Nephron progenitor cell (in vitro differentiated cells): ENCODE measurements around the gene TDP1.

Experiments
- DNase-seq: peaks from one replicate; pipeline ENCODE4 v3.0.0; 2021
- H3K27ac Mint-ChIP-seq: 2 replicates; pipeline ENCODE4 v1.8.0; 2021; ENCODE audit warnings: mild to moderate bottlenecking, moderate library complexity, mixed read lengths
- H3K27me3 Mint-ChIP-seq: 2 replicates; pipeline ENCODE4 v1.8.0; 2021; ENCODE audit warnings: mild to moderate bottlenecking, low read depth, mixed read lengths; ENCODE audit not compliant: poor library complexity
- H3K36me3 Mint-ChIP-seq: 2 replicates; pipeline ENCODE4 v1.8.0; 2021; ENCODE audit warnings: low read depth, mixed read lengths
- H3K4me1 Mint-ChIP-seq: 2 replicates; pipeline ENCODE4 v1.8.0; 2021; ENCODE audit warnings: mixed read lengths
- H3K4me3 Mint-ChIP-seq: 2 replicates; pipeline ENCODE4 v1.8.0; 2021; ENCODE audit warnings: mild to moderate bottlenecking, moderate library complexity, mixed read lengths
- H3K9me3 Mint-ChIP-seq: 2 replicates; pipeline ENCODE4 v1.8.0; 2021; ENCODE audit warnings: mild to moderate bottlenecking, moderate library complexity, mixed read lengths
- CTCF ChIP-seq: fragments of 200-600 bp; sonication (generic); IDR thresholded peaks from 2 replicates; pipeline ENCODE4 v1.5.0; 2021; ENCODE audit warnings: antibody characterized with exemption

The TDP1 gene

GRCh38 chr14:90000935-90001334 is 45.2 kb downstream of the TDP1 start:
- Mint-ChIP-seq H3K9me3 (no peaks in the 10 kb centered on the region), H3K36me3 (peaks cover 67% of the 10 kb centered on the region), H3K27ac (no peak overlapping the region), H3K27me3 (peaks cover 3% of the 10 kb centered on the region), H3K4me1 (no peaks in the 10 kb centered on the region), H3K4me3 (no peak overlapping the region)
- no peak for DNase-seq
- no peak for TF ChIP-seq CTCF

- Mint-ChIP-seq H3K36me3 (peaks cover 64% of the 10 kb centered on the region), H3K4me1 (no peaks in the 10 kb centered on the region), H3K27ac (no peak overlapping the region), H3K27me3 (peaks cover 3% of the 10 kb centered on the region), H3K4me3 (no peak overlapping the region), H3K9me3 (no peaks in the 10 kb centered on the region)
- no peak for DNase-seq
- TF ChIP-seq CTCF = no peak
Observed at GRCh38 chr14:90003526-90004307, 48.0 kb downstream of the TDP1 start.

- peaks cover 74% of the 10 kb centered on the region for H3K36me3 Mint-ChIP-seq
- H3K27me3 Mint-ChIP-seq = peaks cover under 1% of the 10 kb centered on the region
- TF ChIP-seq CTCF = no peak
- no peak overlapping the region for H3K27ac Mint-ChIP-seq
- DNase-seq = no peak
- no peaks in the 10 kb centered on the region for H3K4me1 Mint-ChIP-seq
- peaks cover 3% of the 10 kb centered on the region for H3K9me3 Mint-ChIP-seq
- H3K4me3 Mint-ChIP-seq = no peak overlapping the region
Observed at GRCh38 chr14:90005441-90005840, 49.7 kb downstream of the TDP1 start.

GRCh38 chr14:90005939-90006530 is 50.3 kb downstream of the TDP1 start:
- Mint-ChIP-seq H3K4me1 (no peaks in the 10 kb centered on the region), H3K36me3 (peaks cover 80% of the 10 kb centered on the region), H3K27ac (no peak overlapping the region), H3K27me3 (no peaks in the 10 kb centered on the region), H3K4me3 (no peak overlapping the region), H3K9me3 (peaks cover 9% of the 10 kb centered on the region)
- no peak for TF ChIP-seq CTCF
- DNase-seq = no peak

- no peak overlapping the region for H3K27ac Mint-ChIP-seq
- no peak for DNase-seq
- no peaks in the 10 kb centered on the region for H3K4me1 Mint-ChIP-seq
- H3K9me3 Mint-ChIP-seq = peaks cover 16% of the 10 kb centered on the region
- TF ChIP-seq CTCF = no peak
- peaks cover 79% of the 10 kb centered on the region for H3K36me3 Mint-ChIP-seq
- H3K4me3 Mint-ChIP-seq = no peak overlapping the region
- H3K27me3 Mint-ChIP-seq = no peaks in the 10 kb centered on the region
Observed at GRCh38 chr14:90017371-90017770, 61.6 kb downstream of the TDP1 start.
